GM23248 (cell line): ENCODE results near the gene OBP2A. TPM values are rescaled to one million over a fixed set of nuclear protein-coding genes. Genes with fewer than 3 reads are reported as not detected.

ENCODE experiments used
- DNase-seq: peaks from one replicate; pipeline ENCODE4 v3.0.0-alpha.2; 2015
- H2AFZ ChIP-seq: fragments of 200-600 bp; sonication (generic); 2 replicates; pipeline ENCODE4 v1.6.1; 2016; ENCODE audit warnings: antibody characterized with exemption
- H3F3A ChIP-seq: fragments of 200-600 bp; sonication (generic); 2 replicates; pipeline ENCODE4 v1.6.1; 2016; ENCODE audit warnings: mild to moderate bottlenecking, antibody characterized with exemption, mixed run types; ENCODE audit not compliant: insufficient read depth
- H3K27ac ChIP-seq: fragments of 200-600 bp; sonication (generic); 2 replicates; pipeline ENCODE4 v1.5.1; 2016; ENCODE audit warnings: mild to moderate bottlenecking
- H3K27me3 ChIP-seq: fragments of 200-600 bp; sonication (generic); replicated peaks from 2 replicates; pipeline ENCODE4 v1.6.1; 2016; ENCODE audit warnings: mild to moderate bottlenecking; ENCODE audit not compliant: insufficient read depth
- H3K36me3 ChIP-seq: fragments of 200-600 bp; sonication (generic); 2 replicates; pipeline ENCODE4 v1.6.1; 2016; ENCODE audit warnings: low read depth, mild to moderate bottlenecking
- H3K4me1 ChIP-seq: fragments of 200-600 bp; sonication (generic); 2 replicates; pipeline ENCODE4 v1.6.1; 2016; ENCODE audit warnings: mild to moderate bottlenecking; ENCODE audit not compliant: insufficient read depth
- H3K4me2 ChIP-seq: fragments of 200-600 bp; sonication (generic); one replicate; pipeline ENCODE4 v1.6.1; 2016; ENCODE audit warnings: mild to moderate bottlenecking; ENCODE audit not compliant: unreplicated experiment
- H3K4me3 ChIP-seq: fragments of 200-600 bp; sonication (generic); 2 replicates; pipeline ENCODE4 v1.5.1; 2016; ENCODE audit warnings: mild to moderate bottlenecking
- H3K79me2 ChIP-seq: fragments of 200-600 bp; sonication (generic); 2 replicates; pipeline ENCODE4 v1.6.1; 2016; ENCODE audit warnings: mild to moderate bottlenecking; ENCODE audit not compliant: insufficient read depth
- H3K9ac ChIP-seq: fragments of 200-600 bp; sonication (generic); 2 replicates; pipeline ENCODE4 v1.6.1; 2016; ENCODE audit warnings: mild to moderate bottlenecking
- H3K9me2 ChIP-seq: fragments of 200-600 bp; sonication (generic); 2 replicates; pipeline ENCODE4 v1.6.1; 2016; ENCODE audit warnings: mixed run types, mild to moderate bottlenecking, moderate library complexity; ENCODE audit not compliant: insufficient read depth
- H3K9me3 ChIP-seq: fragments of 200-600 bp; sonication (generic); one replicate; pipeline ENCODE4 v1.6.1; 2017; ENCODE audit warnings: low read depth
- H4K20me1 ChIP-seq: fragments of 200-600 bp; sonication (generic); 2 replicates; pipeline ENCODE4 v1.6.0; 2016; ENCODE audit not compliant: insufficient read depth
- EZH2 ChIP-seq: fragments of 200-600 bp; sonication (generic); IDR thresholded peaks from 2 replicates; pipeline ENCODE4 v1.6.1; 2018; ENCODE audit warnings: antibody characterized with exemption, mild to moderate bottlenecking; ENCODE audit not compliant: insufficient read depth, poor library complexity, severe bottlenecking
- EZH2phosphoT487 ChIP-seq: fragments of 200-600 bp; sonication (generic); IDR thresholded peaks from 2 replicates; pipeline ENCODE4 v1.6.1; 2018; ENCODE audit warnings: antibody characterized with exemption, moderate library complexity, mild to moderate bottlenecking, low read depth; ENCODE audit not compliant: insufficient read depth
- WGBS, 2 experiments: methylation state at CpG; one replicate each; pipeline ENCODE4 v1.1.6; 2015 to 2017; ENCODE audit warnings: low lambda C conversion rate in 2 of 2, low coverage in 1 of 2; ENCODE audit errors: missing lambda C conversion rate in 2 of 2; 5-methylcytosine and 5-hydroxymethylcytosine counted together
- in situ Hi-C: fragments of 300-500 bp; cut with MboI; formaldehyde crosslinking; loops from 2 replicates; pipeline ENCODE4 v1.15.0; 2020
- polyA plus RNA-seq: library from polyadenylated mRNA; unstranded; fragments of >200 nt; fragmentation: Nextera tagmentation; extraction: Ambion mirVana; gene quantifications from 2 replicates; pipeline ENCODE4 v1.2.1, GENCODE V29; 2016
- total RNA-seq: library from RNA; depleted of rRNA; stranded (reverse); fragments of >200 nt; shearing (Covaris generic); gene quantifications from 2 replicates; pipeline ENCODE4 v1.2.3, GENCODE V29; 2014

OBP2A gene
- total and polyA plus RNA-seq, 2 experiments from 2014 or later = not detected

- no peak overlapping the region for H3K4me3 ChIP-seq
- no peak overlapping the region for H3K27ac ChIP-seq
- in situ Hi-C loops = no loop called here
- H3K4me2 ChIP-seq = no peak overlapping the region
- no peaks in the 10 kb centered on the region for H3K9me3 ChIP-seq
- H3K4me1 ChIP-seq = peaks cover 11% of the 10 kb centered on the region
- H3K9ac ChIP-seq = no peak overlapping the region
- no peaks in the 10 kb centered on the region for H3K36me3 ChIP-seq
- no peaks in the 10 kb centered on the region for H4K20me1 ChIP-seq
- H3K27me3 ChIP-seq = no peaks in the 10 kb centered on the region
- H3K79me2 ChIP-seq = peaks cover 12% of the 10 kb centered on the region
- H3K9me2 ChIP-seq = no peaks in the 10 kb centered on the region
- no peak overlapping the region for H2AFZ ChIP-seq
- H3F3A ChIP-seq = peaks cover 13% of the 10 kb centered on the region; the same call in 1 of the 2 replicates
- TF ChIP-seq EZH2phosphoT487 (no peak), EZH2 (no peak)
- 59 to 61% methylated on average over 13 to 14 of the region's 14 CpGs for WGBS, 2 experiments
- no peak for DNase-seq
Observed at GRCh38 chr9:135506327-135507103, 39.4 kb upstream of the OBP2A start.

GRCh38 chr9:135507104-135508035 lies 38.6 kb upstream of the OBP2A start:
- no peaks in the 10 kb centered on the region for H3K9me2 ChIP-seq
- H3K27me3 ChIP-seq = no peaks in the 10 kb centered on the region
- no peak overlapping the region for H3K9ac ChIP-seq
- peaks cover 3% of the 10 kb centered on the region for H3K79me2 ChIP-seq
- H3K4me1 ChIP-seq = peaks cover 12% of the 10 kb centered on the region
- 87% methylated on average over 23 of the region's 23 CpGs for WGBS, 2 experiments
- peaks cover 13% of the 10 kb centered on the region; the same call in 1 of the 2 replicates for H3F3A ChIP-seq
- in situ Hi-C loops = no loop called here
- TF ChIP-seq EZH2phosphoT487 (no peak), EZH2 (no peak)
- no peak overlapping the region for H3K27ac ChIP-seq
- H3K9me3 ChIP-seq = no peaks in the 10 kb centered on the region
- H3K4me3 ChIP-seq = no peak overlapping the region
- no peak overlapping the region for H2AFZ ChIP-seq
- H3K36me3 ChIP-seq = no peaks in the 10 kb centered on the region
- no peak for DNase-seq
- no peaks in the 10 kb centered on the region for H4K20me1 ChIP-seq
- no peak overlapping the region for H3K4me2 ChIP-seq

- H3K79me2 ChIP-seq = no peaks in the 10 kb centered on the region; the same call in 1 of the 2 replicates
- no peaks in the 10 kb centered on the region for H3K27me3 ChIP-seq
- no peaks in the 10 kb centered on the region for H4K20me1 ChIP-seq
- WGBS, 2 experiments = 85% methylated on average over 9 of the region's 9 CpGs
- no peak overlapping the region for H3K4me3 ChIP-seq
- TF ChIP-seq EZH2phosphoT487 (no peak), EZH2 (no peak)
- no peak for DNase-seq
- H3K4me1 ChIP-seq = peaks cover 12% of the 10 kb centered on the region
- H3K9me2 ChIP-seq = no peaks in the 10 kb centered on the region
- in situ Hi-C loops = no loop called here
- no peak overlapping the region for H3K27ac ChIP-seq
- no peak overlapping the region for H3K4me2 ChIP-seq
- no peak overlapping the region for H3K9ac ChIP-seq
- no peaks in the 10 kb centered on the region for H3K36me3 ChIP-seq
- no peak overlapping the region for H2AFZ ChIP-seq
- H3K9me3 ChIP-seq = no peaks in the 10 kb centered on the region
- H3F3A ChIP-seq = peaks cover 13% of the 10 kb centered on the region; the same call in 1 of the 2 replicates
Observed at GRCh38 chr9:135508211-135508820, 37.6 kb upstream of the OBP2A start.

- no peaks in the 10 kb centered on the region for H3K9me3 ChIP-seq
- no peak overlapping the region for H3K4me3 ChIP-seq
- no peaks in the 10 kb centered on the region for H3K27me3 ChIP-seq
- H3K4me1 ChIP-seq = peaks cover 12% of the 10 kb centered on the region
- H3K4me2 ChIP-seq = no peak overlapping the region
- TF ChIP-seq EZH2phosphoT487 (no peak), EZH2 (no peak)
- in situ Hi-C loops = no loop called here
- no peaks in the 10 kb centered on the region for H4K20me1 ChIP-seq
- no peaks in the 10 kb centered on the region for H3K79me2 ChIP-seq
- H2AFZ ChIP-seq = no peak overlapping the region
- H3K9me2 ChIP-seq = no peaks in the 10 kb centered on the region
- WGBS, 2 experiments = 69 to 76% methylated on average over 2 of the region's 2 CpGs
- DNase-seq = no peak
- H3K9ac ChIP-seq = no peak overlapping the region
- H3F3A ChIP-seq = peaks cover 13% of the 10 kb centered on the region; the same call in 1 of the 2 replicates
- no peaks in the 10 kb centered on the region for H3K36me3 ChIP-seq
- no peak overlapping the region for H3K27ac ChIP-seq
Observed at GRCh38 chr9:135509458-135509857, 36.5 kb upstream of the OBP2A start.
